22Rv1 (cell line): ENCODE data around the gene LPCAT2.

Experiments
- H3K27ac ChIP-seq: fragments of 450-650 bp; 2 replicates; pipeline ENCODE4 v1.5.1; 2017
- CTCF ChIP-seq: fragments of 450-650 bp; IDR thresholded peaks from 2 replicates; pipeline ENCODE4 v1.5.1; 2017; ENCODE audit warnings: mild to moderate bottlenecking
- ZFX ChIP-seq: fragments of 450-650 bp; IDR thresholded peaks from 2 replicates; pipeline ENCODE4 v1.6.1; 2017; ENCODE audit warnings: antibody characterized with exemption, borderline replicate concordance

Gene LPCAT2

GRCh38 chr16:55475919-55476318, 33.0 kb upstream of the LPCAT2 start:
- TF ChIP-seq ZFX (no peak), CTCF (no peak)
- no peak overlapping the region for H3K27ac ChIP-seq

GRCh38 chr16:55476625-55477533, 32.0 kb upstream of the LPCAT2 start:
- no peak overlapping the region for H3K27ac ChIP-seq
- TF ChIP-seq ZFX (no peak), CTCF (no peak)

- TF ChIP-seq CTCF (no peak), ZFX (no peak)
- H3K27ac ChIP-seq: no peak overlapping the region
These were observed 31.1 kb upstream of the LPCAT2 start for GRCh38 chr16:55477736-55478135.

- TF ChIP-seq ZFX (no peak), CTCF (no peak)
- no peak within 1 kb of the TSS for H3K27ac ChIP-seq
These were observed 29.9 kb upstream of the LPCAT2 start, which contains the start of gene MMP2 for GRCh38 chr16:55478827-55479429. MMP2 (plus strand) TSS chr16:55479198; CDS start chr16:55479480, 282 bp downstream.

- no peak for TF ChIP-seq ZFX
- no peak for TF ChIP-seq CTCF
- no peak overlapping the region for H3K27ac ChIP-seq
These were observed 29.3 kb upstream of the LPCAT2 start for GRCh38 chr16:55479430-55480140.

- TF ChIP-seq ZFX (no peak), CTCF (no peak)
- no peak overlapping the region for H3K27ac ChIP-seq
These were observed 28.6 kb upstream of the LPCAT2 start for GRCh38 chr16:55480228-55480655.
